Measurements from ENCODE around the gene HMGN3.
"Not testable (repeated sequence)": the region's sequence is repeated elsewhere in the genome, so short reads cannot be mapped to it uniquely, and the experiment has no call there.

The HMGN3 gene

DNA sequence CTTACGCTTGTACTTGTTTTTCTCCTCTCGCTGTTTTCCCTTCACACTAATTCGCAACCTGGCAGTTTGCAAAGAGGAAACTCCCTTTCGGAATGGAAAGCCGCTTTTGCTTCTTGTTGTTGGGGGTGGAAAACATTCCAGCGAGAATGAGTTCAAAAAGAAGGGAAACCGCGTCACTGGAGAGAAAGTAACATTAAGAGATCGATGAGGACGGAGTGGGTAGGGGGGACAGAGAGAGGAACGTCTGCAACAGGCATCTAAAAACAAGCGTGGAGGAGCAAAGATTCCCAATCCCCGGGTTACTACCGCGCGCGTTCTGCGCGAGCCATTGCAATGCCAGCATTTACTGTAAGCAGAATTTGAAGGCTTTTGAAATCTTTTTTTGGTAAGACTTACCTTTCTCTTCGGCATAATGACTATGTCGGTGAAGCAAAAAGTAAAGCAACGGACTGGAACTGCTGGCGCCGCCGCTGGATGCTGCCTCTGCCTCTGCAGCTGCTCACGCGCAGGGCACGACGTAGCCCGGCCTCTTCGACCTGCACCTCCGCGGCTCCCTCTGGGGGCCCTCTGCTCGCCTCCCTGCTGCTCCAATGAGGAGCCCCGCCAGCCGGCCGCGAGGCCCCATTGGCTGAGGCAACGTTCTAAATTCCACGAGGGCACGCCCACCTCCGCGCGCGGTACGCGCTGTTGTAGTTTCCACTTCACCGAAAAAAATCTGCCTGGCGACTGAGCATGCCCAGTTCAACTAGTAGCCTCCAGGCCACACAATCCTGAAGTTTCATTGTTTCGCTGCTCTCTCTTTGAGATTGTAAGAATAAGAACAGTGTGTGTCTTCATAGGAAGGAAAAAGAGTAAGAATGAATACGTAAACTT is at the start of gene HMGN3:
HMGN3 (minus strand) TSS at position 533 of the 873 bp plus-strand sequence.
- peak; percentile 61 for DNase-seq

- DNase-seq: no peak
Measured at GRCh38 chr6:79280756-79281155, 46.3 kb upstream of the HMGN3 start.

- DNase-seq: no peak
Measured at GRCh38 chr6:79277109-79277508, 42.6 kb upstream of the HMGN3 start.

- DNase-seq: no peak
Measured at GRCh38 chr6:79269877-79270276, 35.4 kb upstream of the HMGN3 start.

GRCh38 chr6:79267128-79267527 is 32.6 kb upstream of the HMGN3 start:
- no peak for DNase-seq

DNA sequence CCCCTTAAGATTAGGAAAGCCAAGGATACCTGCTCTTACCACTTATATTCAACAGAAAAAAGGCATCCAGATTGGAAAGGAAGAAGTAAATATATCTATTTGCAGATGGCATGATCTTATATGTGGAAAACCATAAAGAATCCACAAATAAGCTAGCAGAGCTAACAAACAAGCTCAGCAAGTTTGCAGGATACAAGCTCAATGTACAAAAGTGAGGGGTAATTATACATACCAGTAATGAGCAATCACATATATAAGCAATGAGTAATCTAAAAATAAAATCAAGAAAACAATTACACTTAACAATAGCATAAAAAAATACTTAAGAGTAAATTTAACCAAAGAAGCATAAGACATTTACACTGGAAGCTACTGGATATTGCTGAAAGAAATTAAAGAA is 31.6 kb upstream of the HMGN3 start:
- no peak for DNase-seq

GRCh38 chr6:79263359-79263758 is 28.9 kb upstream of the HMGN3 start:
- no peak for DNase-seq

DNA sequence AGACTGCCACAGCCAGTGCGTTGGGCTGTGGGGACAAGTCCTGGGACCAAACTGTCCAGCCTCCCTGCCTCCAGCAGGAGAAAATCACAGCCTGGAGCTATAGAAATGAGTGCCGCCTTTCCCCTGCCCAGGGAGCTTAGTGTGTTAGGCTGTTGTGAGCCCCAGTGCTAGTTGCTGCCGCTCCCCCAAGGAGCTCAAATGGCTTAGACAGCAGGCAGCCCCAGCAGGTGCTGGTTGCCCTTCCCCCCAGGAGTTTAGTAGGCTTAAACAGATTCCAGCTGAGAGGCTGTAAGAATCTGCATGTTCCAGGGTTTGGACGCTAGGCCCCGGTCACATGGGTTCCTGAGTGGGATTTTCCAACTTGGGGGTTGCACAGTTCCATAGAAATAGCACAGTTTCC is 27.2 kb upstream of the HMGN3 start:
- no peak for DNase-seq

- DNase-seq: no peak
Measured at GRCh38 chr6:79260772-79261171, 26.3 kb upstream of the HMGN3 start.

GRCh38 chr6:79257381-79258205 is 23.1 kb upstream of the HMGN3 start:
- DNase-seq: no peak

DNA sequence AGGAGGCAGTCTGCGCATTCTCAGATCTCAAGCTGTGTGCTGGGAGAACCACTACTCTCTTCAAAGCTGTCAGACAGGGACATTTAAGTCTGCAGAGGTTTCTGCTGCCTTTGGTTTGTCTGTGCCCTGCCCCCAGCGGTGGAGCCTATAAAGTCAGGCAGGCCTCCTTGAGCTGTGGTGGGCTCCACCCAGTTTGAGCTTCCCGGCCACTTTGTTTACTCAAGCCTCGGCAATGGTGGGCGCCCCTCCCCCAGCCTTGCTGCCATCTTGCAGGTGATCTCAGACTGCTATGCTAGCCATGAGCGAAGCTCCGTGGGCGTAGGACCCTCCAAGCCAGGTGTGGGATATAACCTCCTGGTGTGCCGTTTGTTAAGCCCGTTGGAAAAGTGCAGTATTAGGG is 22.3 kb upstream of the HMGN3 start:
- not testable (repeated sequence) for DNase-seq

- not testable (repeated sequence) for DNase-seq
Measured at GRCh38 chr6:79255086-79255485, 20.6 kb upstream of the HMGN3 start.

DNA sequence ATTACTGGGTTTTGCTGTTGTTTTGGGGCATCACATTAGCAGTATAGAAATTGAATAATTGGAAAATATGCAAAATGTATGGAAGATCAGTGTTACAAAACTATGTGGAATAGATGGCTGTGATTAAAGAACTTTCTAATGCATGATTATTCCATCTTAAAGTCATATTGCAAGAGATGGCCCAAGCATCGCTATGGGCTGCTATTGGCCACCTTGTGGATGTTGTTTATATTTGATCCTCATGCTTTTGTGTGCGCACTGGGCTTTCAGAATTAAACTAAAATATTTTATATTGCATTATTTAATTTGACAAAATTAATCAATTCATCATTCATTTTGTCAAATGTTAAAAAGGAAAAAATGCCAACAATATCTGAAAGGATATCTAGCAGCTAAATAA is 16.1 kb upstream of the HMGN3 start:
- DNase-seq: no peak

DNA sequence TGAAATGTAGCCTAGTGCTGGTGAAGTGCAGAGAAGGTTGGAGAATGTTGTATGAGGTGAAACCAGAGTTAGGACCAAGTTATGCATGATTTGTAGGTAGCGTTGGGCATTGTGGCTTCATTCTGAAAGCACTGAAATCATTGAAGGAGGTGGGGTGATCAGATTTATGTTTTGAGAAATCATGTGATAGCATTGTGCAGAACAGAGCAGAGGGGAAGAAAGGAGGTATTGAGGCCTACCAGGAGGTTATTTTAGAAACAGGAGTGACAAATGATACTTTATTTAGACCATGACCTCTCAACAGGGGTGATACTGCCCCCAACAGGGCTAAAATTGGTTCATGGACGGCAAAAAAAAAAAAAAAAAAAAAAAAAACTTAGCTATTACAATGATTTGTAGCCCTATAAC is 15.6 kb upstream of the HMGN3 start:
- DNase-seq: no peak

GRCh38 chr6:79249136-79249535 is 14.7 kb upstream of the HMGN3 start:
- DNase-seq: no peak

DNA sequence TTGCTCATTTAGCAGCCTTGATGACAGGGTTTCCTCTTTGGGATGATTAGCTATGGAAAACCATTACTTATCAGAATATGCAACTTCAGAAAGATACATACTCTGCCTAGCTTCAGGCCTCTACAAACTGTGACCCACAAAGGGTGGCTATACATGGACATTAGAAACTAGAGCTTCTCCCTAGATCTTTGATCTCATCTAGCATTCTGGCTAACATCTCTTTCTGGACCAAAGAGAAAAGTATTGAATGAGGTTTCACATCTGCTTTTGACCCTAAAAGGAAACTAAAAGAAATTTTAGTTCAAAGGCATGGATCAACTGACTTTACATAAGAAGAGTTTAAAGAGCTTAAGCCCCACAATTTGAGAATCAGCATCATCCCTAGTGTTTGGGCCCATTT is 12.4 kb upstream of the HMGN3 start:
- no peak for DNase-seq

- DNase-seq: no peak
Measured at GRCh38 chr6:79241228-79241627, 6.7 kb upstream of the HMGN3 start.

DNA sequence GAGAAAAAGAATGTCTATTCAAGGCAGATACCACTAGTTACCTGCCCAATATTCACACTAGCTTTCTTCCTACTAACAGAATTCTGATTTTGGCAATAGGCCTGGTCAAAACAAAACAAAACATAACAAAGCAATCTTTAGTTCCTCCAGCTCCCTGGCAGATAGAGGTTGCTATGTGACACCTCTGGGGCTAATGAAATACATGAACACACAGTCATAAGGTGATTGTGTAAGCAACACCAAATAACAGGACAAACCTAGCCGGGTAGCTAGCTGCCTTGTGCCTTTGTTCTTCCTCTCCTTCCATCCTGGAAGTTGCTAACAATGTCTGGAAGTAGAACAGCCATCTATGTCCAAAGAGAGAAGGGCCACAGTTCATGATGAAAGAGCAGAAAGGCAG is 6.0 kb upstream of the HMGN3 start:
- no peak for DNase-seq

GRCh38 chr6:79239536-79240168 is 5.2 kb upstream of the HMGN3 start:
- no peak for DNase-seq

- DNase-seq: no peak
Measured at GRCh38 chr6:79238919-79239318, 4.4 kb upstream of the HMGN3 start.

GRCh38 chr6:79236711-79237110 is 2.2 kb upstream of the HMGN3 start:
- no peak for DNase-seq

GRCh38 chr6:79233611-79234149 is 802 bp downstream of the HMGN3 start:
- DNase-seq: peak; percentile 57
